HG03097 (cell line): ENCODE results near the gene RNF11.

Source experiments
- ATAC-seq: cut with Tn5 transposase; IDR thresholded peaks from one replicate; pipeline ENCODE4 v1.9.1; 2021; ENCODE audit not compliant: unreplicated experiment, low FRiP score

RNF11 gene

GRCh38 chr1:51310871-51311613 is 75.0 kb downstream of the RNF11 start:
- ATAC-seq: no peak

- ATAC-seq: no peak
Observed at GRCh38 chr1:51311826-51312225, 75.8 kb downstream of the RNF11 start.

GRCh38 chr1:51312718-51313117 is 76.6 kb downstream of the RNF11 start:
- no peak for ATAC-seq

GRCh38 chr1:51313268-51313852 is 77.3 kb downstream of the RNF11 start:
- no peak for ATAC-seq

- ATAC-seq: no peak
Observed at GRCh38 chr1:51313961-51314777, 78.1 kb downstream of the RNF11 start.

GRCh38 chr1:51314974-51315373 is 78.9 kb downstream of the RNF11 start:
- ATAC-seq: no peak

GRCh38 chr1:51316113-51316845 is 80.2 kb downstream of the RNF11 start:
- ATAC-seq: no peak

GRCh38 chr1:51316846-51317120 is 80.7 kb downstream of the RNF11 start:
- ATAC-seq: no peak

- no peak for ATAC-seq
Observed at GRCh38 chr1:51317798-51318197, 81.7 kb downstream of the RNF11 start.

GRCh38 chr1:51320967-51321923 is 85.2 kb downstream of the RNF11 start:
- no peak for ATAC-seq

- no peak for ATAC-seq
Observed at GRCh38 chr1:51321924-51322280, 85.8 kb downstream of the RNF11 start.

- no peak for ATAC-seq
Observed at GRCh38 chr1:51322417-51323101, 86.5 kb downstream of the RNF11 start.
